HCT116 (cell line): ENCODE results near the gene NCKAP5. TPM values are rescaled to one million over a fixed set of nuclear protein-coding genes. Genes with fewer than 3 reads are reported as not detected.

Experiments
- ATAC-seq: fragments of 200-7000 bp; cut with Tn5 transposase; 2 replicates; pipeline ENCODE4 v1.9.1; 2020; ENCODE audit warnings: mild to moderate bottlenecking, moderate library complexity
- BruUV-seq: library from RNA; stranded (reverse); fragments of 400-500 nt; replicated peaks from 2 replicates; lab custom pipeline; 2021; lab: Mats Ljungman, UMichigan
- CTCF ChIA-PET: fragments of 300-600 bp; sonication (Branson Sonifier 250); formaldehyde crosslinking; loops from one replicate; lab custom pipeline; 2021; ENCODE audit warnings: antibody characterized with exemption; lab: Charles Lee
- POLR2A ChIA-PET: fragments of 300-600, 350-600 bp; sonication (Branson Sonifier 250); formaldehyde crosslinking; loops from one replicate; lab custom pipeline; 2021; ENCODE audit warnings: antibody characterized with exemption; lab: Charles Lee
- RAD21 ChIA-PET, 2 experiments: fragments of 300-600 bp; sonication (Branson Sonifier 250); formaldehyde crosslinking; loops; one replicate each; lab custom pipeline; 2023; ENCODE audit warnings: low total read pairs in 2 of 2; ENCODE audit not compliant: uncharacterized antibody in 2 of 2, unreplicated experiment in 2 of 2, low non-redundant PET in 1 of 2; lab: Charles Lee
- DNase-seq: peaks from one replicate; pipeline ENCODE4 v3.0.0-alpha.2; 2010; ENCODE audit warnings: low read depth, low spot score
- H2AFZ ChIP-seq: fragments of 200-600 bp; shearing (Covaris generic), sonication (generic); 2 replicates; pipeline ENCODE4 v1.6.1; 2017; ENCODE audit warnings: low read depth, mixed run types, mixed read lengths, antibody characterized with exemption, low read length; ENCODE audit not compliant: poor library complexity, severe bottlenecking
- H3K27ac ChIP-seq: 2 replicates; pipeline ENCODE4 v1.5.1; 2012; ENCODE audit warnings: low read depth, low read length
- H3K27me3 ChIP-seq: fragments of 200-600 bp; sonication (generic); 2 replicates; pipeline ENCODE4 v1.6.1; 2016; ENCODE audit warnings: mixed run types, low read length, mixed read lengths; ENCODE audit not compliant: insufficient read depth
- H3K36me3 ChIP-seq, 2 experiments: fragments of 200-500 bp in 1 of 2; fragments of 200-600 bp in 1 of 2; sonication (Bioruptor generic) in 1 of 2; sonication (generic) in 1 of 2; 2 replicates each; pipeline versions ENCODE4 v1.5.1 to v1.6.1; 2014 to 2016; ENCODE audit warnings: low read length in 2 of 2, inconsistent platforms in 1 of 2, mixed read lengths in 1 of 2, mixed run types in 1 of 2; ENCODE audit not compliant: insufficient read depth in 2 of 2, control insufficient read depth in 1 of 2
- H3K4me1 ChIP-seq, 2 experiments: fragments of 200-600 bp in 1 of 2; sonication (generic) in 1 of 2; 2 replicates each; pipeline versions ENCODE4 v1.5.1 to v1.6.1; 2012 to 2017; ENCODE audit warnings: low read length in 2 of 2, inconsistent platforms in 1 of 2, mild to moderate bottlenecking in 1 of 2, mixed read lengths in 1 of 2, mixed run types in 1 of 2, moderate library complexity in 1 of 2; ENCODE audit not compliant: insufficient read depth in 2 of 2, control insufficient read depth in 1 of 2
- H3K4me2 ChIP-seq: fragments of 200-600 bp; sonication (generic); 2 replicates; pipeline ENCODE4 v1.6.1; 2017; ENCODE audit warnings: mixed run types, low read length, mixed read lengths
- H3K4me3 ChIP-seq, 2 experiments: fragments of 200-600 bp in 1 of 2; sonication (generic) in 1 of 2; replicated peaks in 1 of 2; 2 replicates each; pipeline ENCODE4 v1.5.1; 2011 to 2016; ENCODE audit warnings: low read length in 2 of 2, control low read depth in 1 of 2, low read depth in 1 of 2, mild to moderate bottlenecking in 1 of 2, mixed read lengths in 1 of 2, mixed run types in 1 of 2
- H3K79me2 ChIP-seq: fragments of 200-600 bp; sonication (generic); 2 replicates; pipeline ENCODE4 v1.6.1; 2017; ENCODE audit warnings: mild to moderate bottlenecking, mixed run types, low read length, moderate library complexity, mixed read lengths; ENCODE audit not compliant: insufficient read depth
- H3K9ac ChIP-seq: fragments of 200-600 bp; sonication (generic); 2 replicates; pipeline ENCODE4 v1.6.1; 2016; ENCODE audit warnings: low read length, mixed read lengths
- H3K9me2 ChIP-seq: fragments of 200-600 bp; sonication (generic), shearing (Covaris generic); 2 replicates; pipeline ENCODE4 v1.6.1; 2017; ENCODE audit warnings: mixed run types, mild to moderate bottlenecking, moderate library complexity; ENCODE audit not compliant: insufficient read depth
- H3K9me3 ChIP-seq, 2 experiments: fragments of 200-500 bp in 1 of 2; fragments of 200-600 bp in 1 of 2; sonication (Bioruptor generic) in 1 of 2; sonication (generic) in 1 of 2; 2 replicates each; pipeline ENCODE4 v1.6.1; 2014 to 2017; ENCODE audit warnings: low read length in 2 of 2, mixed read lengths in 2 of 2, inconsistent platforms in 1 of 2, low read depth in 1 of 2, mild to moderate bottlenecking in 1 of 2, mixed run types in 1 of 2, moderate library complexity in 1 of 2; ENCODE audit not compliant: control insufficient read depth in 1 of 2, insufficient read depth in 1 of 2
- H4K20me1 ChIP-seq: fragments of 200-600 bp; sonication (generic), shearing (Covaris generic); 2 replicates; pipeline ENCODE4 v1.6.1; 2017; ENCODE audit warnings: mixed run types, mild to moderate bottlenecking, moderate library complexity; ENCODE audit not compliant: insufficient read depth
- CBX3 ChIP-seq: IDR thresholded peaks from 2 replicates; pipeline ENCODE4 v1.6.1; 2012; ENCODE audit warnings: low read depth
- CEBPB ChIP-seq: IDR thresholded peaks from 2 replicates; pipeline ENCODE4 v1.6.1; 2012; ENCODE audit warnings: low read depth
- EZH2 ChIP-seq: fragments of 200-600 bp; sonication (generic); IDR thresholded peaks from 2 replicates; pipeline ENCODE4 v1.6.1; 2017; ENCODE audit warnings: antibody characterized with exemption, mixed run types
- EZH2phosphoT487 ChIP-seq: fragments of 200-600 bp; IDR thresholded peaks from 2 replicates; pipeline ENCODE4 v1.6.1; 2018; ENCODE audit warnings: antibody characterized with exemption, borderline replicate concordance
- FOSL1 ChIP-seq: IDR thresholded peaks from 2 replicates; pipeline ENCODE4 v1.6.1; 2012; ENCODE audit warnings: low read depth
- JUND ChIP-seq: IDR thresholded peaks from 2 replicates; pipeline ENCODE4 v1.6.1; 2012
- POLR2A ChIP-seq: IDR thresholded peaks from 2 replicates; pipeline ENCODE4 v1.7.0; 2011; ENCODE audit warnings: borderline replicate concordance; ENCODE audit not compliant: insufficient read depth, insufficient read length; ENCODE audit errors: extremely low read depth
- POLR2AphosphoS5 ChIP-seq: IDR thresholded peaks from 2 replicates; pipeline ENCODE4 v1.6.1; 2011; ENCODE audit warnings: mild to moderate bottlenecking, low read depth, low read length, moderate library complexity
- RAD21 ChIP-seq: IDR thresholded peaks from 2 replicates; pipeline ENCODE4 v1.6.1; 2012; ENCODE audit warnings: low read depth, mild to moderate bottlenecking
- SP1 ChIP-seq: IDR thresholded peaks from 2 replicates; pipeline ENCODE4 v1.6.1; 2012; ENCODE audit warnings: low read depth
- SRF ChIP-seq: IDR thresholded peaks from 2 replicates; pipeline ENCODE4 v1.6.1; 2012; ENCODE audit warnings: low read depth
- TCF7L2 ChIP-seq: IDR thresholded peaks from 2 replicates; pipeline ENCODE4 v1.7.0; 2011; ENCODE audit warnings: borderline replicate concordance, inconsistent platforms; ENCODE audit not compliant: insufficient read depth, insufficient read length; ENCODE audit errors: extremely low read depth
- YY1 ChIP-seq: IDR thresholded peaks from 2 replicates; pipeline ENCODE4 v1.6.1; 2011; ENCODE audit warnings: low read length, low read depth, moderate library complexity, mild to moderate bottlenecking; ENCODE audit not compliant: insufficient replicate concordance; ENCODE audit errors: extremely low read depth
- ZFX ChIP-seq: fragments of 450-650 bp; IDR thresholded peaks from 2 replicates; pipeline ENCODE4 v1.6.1; 2017
- ZNF274 ChIP-seq: fragments of 200-500 bp; sonication (Bioruptor generic); IDR thresholded peaks from 2 replicates; pipeline ENCODE4 v1.6.1; 2014; ENCODE audit warnings: mild to moderate bottlenecking, low read depth, low read length, inconsistent platforms
- intact Hi-C: fragments of 100-400 bp; cut with micrococcal nuclease; formaldehyde crosslinking; loops from 2 replicates; pipeline ENCODE4 v1.10.0; 2022
- total RNA-seq: library from RNA; stranded (reverse); gene quantifications from one replicate; pipeline ENCODE4 v1.2.1, GENCODE V29; 2021; ENCODE audit not compliant: unreplicated experiment
- TF ChIP-seq, protein P1 (sequence below), 3 experiments: fragments of 200-600 bp in 1 of 3; sonication (generic) in 1 of 3; IDR thresholded peaks in 2 of 3; conservative IDR thresholded peaks in 1 of 3; 2 replicates each; pipeline ENCODE4 v1.5.1; 2012 to 2017; ENCODE audit warnings: low read depth in 2 of 3, low read length in 2 of 3, antibody characterized with exemption in 1 of 3, borderline replicate concordance in 1 of 3, control low read depth in 1 of 3, mild to moderate bottlenecking in 1 of 3, mixed read lengths in 1 of 3, mixed run types in 1 of 3, moderate library complexity in 1 of 3; ENCODE audit not compliant: insufficient read depth in 1 of 3
- TF ChIP-seq, protein P2 (sequence below): IDR thresholded peaks from 2 replicates; pipeline ENCODE4 v1.6.1; 2011; ENCODE audit warnings: mild to moderate bottlenecking, low read length, moderate library complexity; ENCODE audit not compliant: insufficient replicate concordance; ENCODE audit errors: extremely low read depth
- TF ChIP-seq, protein P3 (sequence below): IDR thresholded peaks from 2 replicates; pipeline ENCODE4 v1.6.1; 2012; ENCODE audit warnings: low read depth
- TF ChIP-seq, protein P4 (sequence below): IDR thresholded peaks from 2 replicates; pipeline ENCODE4 v1.6.1; 2012
- TF ChIP-seq, protein P5 (sequence below): IDR thresholded peaks from 2 replicates; pipeline ENCODE4 v1.6.1; 2012

The NCKAP5 gene
- total RNA-seq, 1 experiment from 2014 or later, result 0.30 TPM

DNA sequence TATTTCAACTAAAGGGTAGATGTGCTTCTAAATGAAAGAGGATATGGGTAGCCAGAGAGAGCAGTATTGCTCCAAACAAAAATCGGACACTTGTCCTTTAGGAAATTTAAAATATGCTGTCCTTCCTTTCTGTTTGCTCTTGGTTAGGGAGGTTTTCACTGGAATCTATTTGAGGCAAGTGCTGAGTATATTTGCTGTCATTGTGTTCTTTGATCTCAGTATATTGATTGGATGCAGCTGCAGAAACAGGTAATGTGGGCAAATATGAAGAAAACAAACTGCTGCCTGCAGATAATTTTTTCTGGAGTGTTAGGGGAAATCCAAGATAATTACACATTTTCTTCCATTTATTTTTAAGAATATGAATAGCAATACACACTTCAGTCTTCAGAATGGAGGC lies 410.2 kb downstream of the NCKAP5 start:
- Histone ChIP-seq H2AFZ (no peak overlapping the region), H3K4me1 (no peaks in the 10 kb centered on the region), H3K27me3 (no peaks in the 10 kb centered on the region), H3K4me3 (no peak overlapping the region), H3K9me3 (no peaks in the 10 kb centered on the region), H3K79me2 (no peaks in the 10 kb centered on the region), H3K9me2 (no peaks in the 10 kb centered on the region), H4K20me1 (no peaks in the 10 kb centered on the region), H3K4me2 (no peak overlapping the region), H3K9ac (no peak overlapping the region), H3K36me3 (no peaks in the 10 kb centered on the region), H3K27ac (no peak overlapping the region)
- ChIA-PET CTCF (no interaction called here), POLR2A (no interaction called here), RAD21 (no interaction called here)
- ATAC-seq, result no peak
- intact Hi-C loops, result no loop called here
- BruUV-seq, result no TSS peak
- DNase-seq, result no peak
- no peak for TF ChIP-seq EZH2
- TF ChIP-seq ZNF274, result no peak
- no peak for TF ChIP-seq ZFX
- TF ChIP-seq SRF, result no peak
- no peak for TF ChIP-seq FOSL1
- TF ChIP-seq YY1, result no peak
- TF ChIP-seq CEBPB, result no peak
- TF ChIP-seq, protein P1, sequence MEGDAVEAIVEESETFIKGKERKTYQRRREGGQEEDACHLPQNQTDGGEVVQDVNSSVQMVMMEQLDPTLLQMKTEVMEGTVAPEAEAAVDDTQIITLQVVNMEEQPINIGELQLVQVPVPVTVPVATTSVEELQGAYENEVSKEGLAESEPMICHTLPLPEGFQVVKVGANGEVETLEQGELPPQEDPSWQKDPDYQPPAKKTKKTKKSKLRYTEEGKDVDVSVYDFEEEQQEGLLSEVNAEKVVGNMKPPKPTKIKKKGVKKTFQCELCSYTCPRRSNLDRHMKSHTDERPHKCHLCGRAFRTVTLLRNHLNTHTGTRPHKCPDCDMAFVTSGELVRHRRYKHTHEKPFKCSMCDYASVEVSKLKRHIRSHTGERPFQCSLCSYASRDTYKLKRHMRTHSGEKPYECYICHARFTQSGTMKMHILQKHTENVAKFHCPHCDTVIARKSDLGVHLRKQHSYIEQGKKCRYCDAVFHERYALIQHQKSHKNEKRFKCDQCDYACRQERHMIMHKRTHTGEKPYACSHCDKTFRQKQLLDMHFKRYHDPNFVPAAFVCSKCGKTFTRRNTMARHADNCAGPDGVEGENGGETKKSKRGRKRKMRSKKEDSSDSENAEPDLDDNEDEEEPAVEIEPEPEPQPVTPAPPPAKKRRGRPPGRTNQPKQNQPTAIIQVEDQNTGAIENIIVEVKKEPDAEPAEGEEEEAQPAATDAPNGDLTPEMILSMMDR (IDR thresholded peaks at IDR 0.05 in 2 of 3, conservative IDR thresholded peaks at IDR 0.05 in 1 of 3; ENCODE audit: borderline replicate concordance in 1 of 3, insufficient read depth in 1 of 3, low read depth in 2 of 3, low read length in 2 of 3), result no peak
- no peak for TF ChIP-seq SP1
- TF ChIP-seq TCF7L2, result no peak
- TF ChIP-seq, protein P2, sequence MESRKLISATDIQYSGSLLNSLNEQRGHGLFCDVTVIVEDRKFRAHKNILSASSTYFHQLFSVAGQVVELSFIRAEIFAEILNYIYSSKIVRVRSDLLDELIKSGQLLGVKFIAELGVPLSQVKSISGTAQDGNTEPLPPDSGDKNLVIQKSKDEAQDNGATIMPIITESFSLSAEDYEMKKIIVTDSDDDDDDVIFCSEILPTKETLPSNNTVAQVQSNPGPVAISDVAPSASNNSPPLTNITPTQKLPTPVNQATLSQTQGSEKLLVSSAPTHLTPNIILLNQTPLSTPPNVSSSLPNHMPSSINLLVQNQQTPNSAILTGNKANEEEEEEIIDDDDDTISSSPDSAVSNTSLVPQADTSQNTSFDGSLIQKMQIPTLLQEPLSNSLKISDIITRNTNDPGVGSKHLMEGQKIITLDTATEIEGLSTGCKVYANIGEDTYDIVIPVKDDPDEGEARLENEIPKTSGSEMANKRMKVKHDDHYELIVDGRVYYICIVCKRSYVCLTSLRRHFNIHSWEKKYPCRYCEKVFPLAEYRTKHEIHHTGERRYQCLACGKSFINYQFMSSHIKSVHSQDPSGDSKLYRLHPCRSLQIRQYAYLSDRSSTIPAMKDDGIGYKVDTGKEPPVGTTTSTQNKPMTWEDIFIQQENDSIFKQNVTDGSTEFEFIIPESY, result no peak
- TF ChIP-seq RAD21, result no peak
- TF ChIP-seq, protein P3, sequence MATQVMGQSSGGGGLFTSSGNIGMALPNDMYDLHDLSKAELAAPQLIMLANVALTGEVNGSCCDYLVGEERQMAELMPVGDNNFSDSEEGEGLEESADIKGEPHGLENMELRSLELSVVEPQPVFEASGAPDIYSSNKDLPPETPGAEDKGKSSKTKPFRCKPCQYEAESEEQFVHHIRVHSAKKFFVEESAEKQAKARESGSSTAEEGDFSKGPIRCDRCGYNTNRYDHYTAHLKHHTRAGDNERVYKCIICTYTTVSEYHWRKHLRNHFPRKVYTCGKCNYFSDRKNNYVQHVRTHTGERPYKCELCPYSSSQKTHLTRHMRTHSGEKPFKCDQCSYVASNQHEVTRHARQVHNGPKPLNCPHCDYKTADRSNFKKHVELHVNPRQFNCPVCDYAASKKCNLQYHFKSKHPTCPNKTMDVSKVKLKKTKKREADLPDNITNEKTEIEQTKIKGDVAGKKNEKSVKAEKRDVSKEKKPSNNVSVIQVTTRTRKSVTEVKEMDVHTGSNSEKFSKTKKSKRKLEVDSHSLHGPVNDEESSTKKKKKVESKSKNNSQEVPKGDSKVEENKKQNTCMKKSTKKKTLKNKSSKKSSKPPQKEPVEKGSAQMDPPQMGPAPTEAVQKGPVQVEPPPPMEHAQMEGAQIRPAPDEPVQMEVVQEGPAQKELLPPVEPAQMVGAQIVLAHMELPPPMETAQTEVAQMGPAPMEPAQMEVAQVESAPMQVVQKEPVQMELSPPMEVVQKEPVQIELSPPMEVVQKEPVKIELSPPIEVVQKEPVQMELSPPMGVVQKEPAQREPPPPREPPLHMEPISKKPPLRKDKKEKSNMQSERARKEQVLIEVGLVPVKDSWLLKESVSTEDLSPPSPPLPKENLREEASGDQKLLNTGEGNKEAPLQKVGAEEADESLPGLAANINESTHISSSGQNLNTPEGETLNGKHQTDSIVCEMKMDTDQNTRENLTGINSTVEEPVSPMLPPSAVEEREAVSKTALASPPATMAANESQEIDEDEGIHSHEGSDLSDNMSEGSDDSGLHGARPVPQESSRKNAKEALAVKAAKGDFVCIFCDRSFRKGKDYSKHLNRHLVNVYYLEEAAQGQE, result no peak
- no peak for TF ChIP-seq JUND
- TF ChIP-seq POLR2AphosphoS5, result no peak
- no peak for TF ChIP-seq CBX3
- TF ChIP-seq, protein P4, sequence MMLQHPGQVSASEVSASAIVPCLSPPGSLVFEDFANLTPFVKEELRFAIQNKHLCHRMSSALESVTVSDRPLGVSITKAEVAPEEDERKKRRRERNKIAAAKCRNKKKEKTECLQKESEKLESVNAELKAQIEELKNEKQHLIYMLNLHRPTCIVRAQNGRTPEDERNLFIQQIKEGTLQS, result no peak
- no peak for TF ChIP-seq EZH2phosphoT487
- TF ChIP-seq POLR2A, result no peak
- TF ChIP-seq, protein P5, sequence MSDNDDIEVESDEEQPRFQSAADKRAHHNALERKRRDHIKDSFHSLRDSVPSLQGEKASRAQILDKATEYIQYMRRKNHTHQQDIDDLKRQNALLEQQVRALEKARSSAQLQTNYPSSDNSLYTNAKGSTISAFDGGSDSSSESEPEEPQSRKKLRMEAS, result no peak
